GM12865 (cell line): Measurements from ENCODE around the gene CTNNA3.

Experiments
- DNase-seq: peaks from one replicate; pipeline ENCODE4 v3.0.0; 2010; ENCODE audit warnings: low read depth
- H3K4me3 ChIP-seq: 2 replicates; pipeline ENCODE4 v1.5.1; 2011; ENCODE audit warnings: mild to moderate bottlenecking, low read depth, low read length, control low read depth
- CTCF ChIP-seq: IDR thresholded peaks from 2 replicates; pipeline ENCODE4 v1.5.1; 2011; ENCODE audit warnings: low read length, control low read depth, low read depth, inconsistent platforms; ENCODE audit not compliant: insufficient read depth; ENCODE audit errors: missing control alignments

Gene CTNNA3

GRCh38 chr10:67666416-67667034 lies 29.5 kb downstream of the CTNNA3 start:
- no peak overlapping the region for H3K4me3 ChIP-seq
- peak; percentile 20 for DNase-seq
- peak; percentile 36 for TF ChIP-seq CTCF

GRCh38 chr10:67665491-67665890 lies 30.5 kb downstream of the CTNNA3 start:
- TF ChIP-seq CTCF = no peak
- peak; percentile 39 for DNase-seq
- no peak overlapping the region for H3K4me3 ChIP-seq

- no peak overlapping the region for H3K4me3 ChIP-seq
- TF ChIP-seq CTCF = no peak
- DNase-seq = no peak
Observed at GRCh38 chr10:67664942-67665341, 31.1 kb downstream of the CTNNA3 start.

GRCh38 chr10:67663449-67664087 lies 32.4 kb downstream of the CTNNA3 start:
- H3K4me3 ChIP-seq = no peak overlapping the region
- no peak for TF ChIP-seq CTCF
- DNase-seq = no peak

GRCh38 chr10:67662415-67662814 lies 33.6 kb downstream of the CTNNA3 start:
- TF ChIP-seq CTCF = no peak
- DNase-seq = no peak
- H3K4me3 ChIP-seq = no peak overlapping the region

- H3K4me3 ChIP-seq = no peak overlapping the region
- no peak for TF ChIP-seq CTCF
Observed at GRCh38 chr10:67659497-67659896, 36.5 kb downstream of the CTNNA3 start.

GRCh38 chr10:67657775-67658174 lies 38.2 kb downstream of the CTNNA3 start:
- no peak for TF ChIP-seq CTCF
- H3K4me3 ChIP-seq = no peak overlapping the region
- peak; percentile 12 for DNase-seq

More at GRCh38 chr10:67659497-67659896, 36.5 kb downstream of the CTNNA3 start:
- no peak for DNase-seq
